ENCODE data around the gene TDP1. TPM values are rescaled to one million over a fixed set of nuclear protein-coding genes. Genes with fewer than 3 reads are reported as not detected.

The TDP1 gene
- total and polyA plus RNA-seq, 2 experiments from 2014 or later, result 12.1 to 19.4 TPM

DNA sequence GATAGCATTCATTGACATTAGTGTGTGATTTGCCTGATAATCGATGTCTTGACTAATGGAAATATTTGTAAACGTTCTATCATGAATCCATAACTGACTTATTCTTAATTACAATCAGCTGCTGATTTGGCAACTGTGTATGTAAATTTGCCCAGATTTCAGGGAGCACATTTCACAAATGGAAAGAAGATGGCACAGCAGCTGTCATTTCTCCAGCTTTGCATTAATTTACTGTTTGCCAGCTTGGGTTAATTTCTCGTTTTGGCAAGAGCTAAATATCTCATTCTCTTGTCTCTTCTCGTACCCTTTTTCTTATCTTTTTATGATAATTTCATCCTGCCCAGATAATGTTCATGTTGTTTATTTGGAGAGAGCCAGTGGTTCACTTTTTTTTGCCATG, 22.9 kb downstream of the TDP1 start:
- Histone ChIP-seq H3K4me2 (no peak overlapping the region), H3K4me3 (no peak overlapping the region), H3K36me3 (replicated peaks; ENCODE audit: insufficient read depth, low read depth) (no peaks in the 10 kb centered on the region), H3K27me3 (no peaks in the 10 kb centered on the region), H3K4me1 (ENCODE audit: insufficient read depth) (no peaks in the 10 kb centered on the region), H3K27ac (no peak overlapping the region), H3K9me3 (ENCODE audit: low read depth) (no peaks in the 10 kb centered on the region), H2AFZ (no peak overlapping the region), H3K9me2 (replicated peaks; ENCODE audit: insufficient read depth) (no peaks in the 10 kb centered on the region), H4K20me1 (ENCODE audit: insufficient read depth, poor library complexity, severe bottlenecking) (no peaks in the 10 kb centered on the region), H3K79me2 (no peaks in the 10 kb centered on the region)
- 91% methylated on average over 4 of the region's 4 CpGs for WGBS (ENCODE audit: low lambda C conversion rate, missing lambda C conversion rate)
- no peak for TF ChIP-seq EZH2 (IDR thresholded peaks at IDR 0.05; ENCODE audit: borderline replicate concordance)
- TF ChIP-seq, protein P1, sequence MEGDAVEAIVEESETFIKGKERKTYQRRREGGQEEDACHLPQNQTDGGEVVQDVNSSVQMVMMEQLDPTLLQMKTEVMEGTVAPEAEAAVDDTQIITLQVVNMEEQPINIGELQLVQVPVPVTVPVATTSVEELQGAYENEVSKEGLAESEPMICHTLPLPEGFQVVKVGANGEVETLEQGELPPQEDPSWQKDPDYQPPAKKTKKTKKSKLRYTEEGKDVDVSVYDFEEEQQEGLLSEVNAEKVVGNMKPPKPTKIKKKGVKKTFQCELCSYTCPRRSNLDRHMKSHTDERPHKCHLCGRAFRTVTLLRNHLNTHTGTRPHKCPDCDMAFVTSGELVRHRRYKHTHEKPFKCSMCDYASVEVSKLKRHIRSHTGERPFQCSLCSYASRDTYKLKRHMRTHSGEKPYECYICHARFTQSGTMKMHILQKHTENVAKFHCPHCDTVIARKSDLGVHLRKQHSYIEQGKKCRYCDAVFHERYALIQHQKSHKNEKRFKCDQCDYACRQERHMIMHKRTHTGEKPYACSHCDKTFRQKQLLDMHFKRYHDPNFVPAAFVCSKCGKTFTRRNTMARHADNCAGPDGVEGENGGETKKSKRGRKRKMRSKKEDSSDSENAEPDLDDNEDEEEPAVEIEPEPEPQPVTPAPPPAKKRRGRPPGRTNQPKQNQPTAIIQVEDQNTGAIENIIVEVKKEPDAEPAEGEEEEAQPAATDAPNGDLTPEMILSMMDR (IDR thresholded peaks at IDR 0.05; ENCODE audit: poor library complexity), result no peak
- DNase-seq (ENCODE audit: low spot score), result no peak

DNA sequence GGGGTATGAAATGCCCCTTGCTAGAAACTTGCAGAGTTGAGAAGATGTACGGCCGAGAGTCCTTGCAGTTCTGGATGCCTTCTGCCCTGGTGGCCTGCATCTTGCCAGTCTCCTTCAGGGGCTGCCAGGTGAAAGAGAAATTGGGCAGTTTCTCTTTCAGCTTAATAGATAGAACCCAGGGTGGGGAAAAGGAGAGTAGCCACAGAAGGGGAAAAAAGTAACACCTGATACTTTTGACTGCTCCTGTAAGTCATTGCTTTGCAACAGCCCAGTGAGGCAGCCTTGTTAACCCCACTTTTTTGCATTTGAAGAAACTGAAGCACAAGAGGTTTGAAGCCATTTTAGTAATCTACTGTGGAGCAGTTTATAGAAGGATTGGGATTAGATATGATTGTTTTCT, 27.6 kb downstream of the TDP1 start:
- no peak overlapping the region for H2AFZ ChIP-seq
- no peaks in the 10 kb centered on the region for H3K36me3 ChIP-seq (replicated peaks; ENCODE audit: insufficient read depth, low read depth)
- no peaks in the 10 kb centered on the region for H3K27me3 ChIP-seq
- H3K4me2 ChIP-seq, result no peak overlapping the region
- no peak overlapping the region for H3K27ac ChIP-seq
- no peaks in the 10 kb centered on the region for H3K4me1 ChIP-seq (ENCODE audit: insufficient read depth)
- no peak for DNase-seq (ENCODE audit: low spot score)
- H3K4me3 ChIP-seq, result no peak overlapping the region
- no peaks in the 10 kb centered on the region for H3K9me3 ChIP-seq (ENCODE audit: low read depth)
- H4K20me1 ChIP-seq (ENCODE audit: insufficient read depth, poor library complexity, severe bottlenecking), result no peaks in the 10 kb centered on the region
- no peaks in the 10 kb centered on the region for H3K9me2 ChIP-seq (replicated peaks; ENCODE audit: insufficient read depth)
- H3K79me2 ChIP-seq, result no peaks in the 10 kb centered on the region
- WGBS (ENCODE audit: low lambda C conversion rate, missing lambda C conversion rate), result 94% methylated on average over 2 of the region's 2 CpGs
- TF ChIP-seq EZH2phosphoT487 (IDR thresholded peaks at IDR 0.05; ENCODE audit: low read depth, severe bottlenecking, unreplicated experiment), result no peak
- TF ChIP-seq, protein P1 (IDR thresholded peaks at IDR 0.05; ENCODE audit: poor library complexity), result no peak

DNA sequence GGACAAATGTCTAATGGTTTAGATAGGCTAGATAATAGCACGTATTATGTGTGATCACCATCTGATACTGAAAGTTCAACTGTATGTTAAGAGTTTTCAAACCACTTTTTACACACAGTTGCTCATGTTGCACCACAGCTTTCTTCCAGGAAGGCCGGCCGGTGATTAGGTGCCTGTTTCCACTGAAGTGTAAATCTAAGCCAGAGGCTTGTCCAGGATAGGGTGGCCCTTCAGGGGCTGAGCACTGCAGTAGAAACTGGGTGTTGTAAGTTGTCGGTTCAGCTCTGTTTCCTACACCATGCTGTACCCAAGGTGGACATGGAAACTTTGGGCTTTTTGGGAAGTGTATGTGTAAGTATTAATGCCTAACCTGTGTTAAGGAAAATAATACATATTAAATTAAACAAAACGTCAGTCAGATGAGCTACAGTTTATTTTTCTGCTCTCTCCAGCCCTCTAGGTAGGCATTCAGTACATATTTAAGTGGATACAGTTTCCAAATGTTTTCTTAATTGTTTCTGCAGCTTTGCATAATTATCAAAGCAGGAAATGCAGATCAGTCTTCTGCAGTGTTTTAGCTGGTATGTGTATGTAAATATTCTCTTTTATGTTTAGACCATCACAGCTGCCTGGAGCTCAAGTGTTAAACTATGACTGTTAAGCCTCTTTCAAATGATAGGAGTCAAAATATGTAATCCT, 30.9 kb downstream of the TDP1 start:
- Histone ChIP-seq H4K20me1 (ENCODE audit: insufficient read depth, poor library complexity, severe bottlenecking) (no peaks in the 10 kb centered on the region), H3K27ac (no peak overlapping the region), H3K4me3 (no peak overlapping the region), H3K9me2 (replicated peaks; ENCODE audit: insufficient read depth) (no peaks in the 10 kb centered on the region), H2AFZ (no peak overlapping the region), H3K4me1 (ENCODE audit: insufficient read depth) (no peaks in the 10 kb centered on the region), H3K27me3 (no peaks in the 10 kb centered on the region), H3K4me2 (no peak overlapping the region), H3K79me2 (no peaks in the 10 kb centered on the region), H3K9me3 (ENCODE audit: low read depth) (no peaks in the 10 kb centered on the region), H3K36me3 (replicated peaks; ENCODE audit: insufficient read depth, low read depth) (no peaks in the 10 kb centered on the region)
- no peak for DNase-seq (ENCODE audit: low spot score)
- 82% methylated on average over 5 of the region's 5 CpGs for WGBS (ENCODE audit: low lambda C conversion rate, missing lambda C conversion rate)
- TF ChIP-seq, protein P1 (IDR thresholded peaks at IDR 0.05; ENCODE audit: poor library complexity), result no peak
- TF ChIP-seq EZH2 (IDR thresholded peaks at IDR 0.05; ENCODE audit: borderline replicate concordance) (no peak), EZH2phosphoT487 (IDR thresholded peaks at IDR 0.05; ENCODE audit: low read depth, severe bottlenecking, unreplicated experiment) (no peak)

DNA sequence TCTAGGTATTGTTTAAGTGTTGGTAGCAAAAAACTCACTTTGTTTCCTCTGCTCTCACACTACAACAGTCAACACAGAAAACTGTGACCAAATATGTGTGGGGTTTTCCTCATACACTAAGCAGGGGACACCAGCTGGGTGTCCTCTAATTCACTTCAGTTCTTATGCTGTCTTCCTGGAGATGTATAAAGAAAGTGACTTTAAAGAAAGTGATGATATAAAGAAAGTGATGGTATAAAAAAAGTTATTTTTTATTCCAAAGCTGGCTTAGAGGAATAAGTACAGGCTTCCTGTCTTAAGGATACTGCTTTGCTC, 31.4 kb downstream of the TDP1 start:
- H3K4me2 ChIP-seq, result no peak overlapping the region
- no peak for TF ChIP-seq EZH2 (IDR thresholded peaks at IDR 0.05; ENCODE audit: borderline replicate concordance)
- TF ChIP-seq, protein P1 (IDR thresholded peaks at IDR 0.05; ENCODE audit: poor library complexity), result no peak
- TF ChIP-seq EZH2phosphoT487 (IDR thresholded peaks at IDR 0.05; ENCODE audit: low read depth, severe bottlenecking, unreplicated experiment), result no peak
- no peaks in the 10 kb centered on the region for H3K27me3 ChIP-seq
- no peak overlapping the region for H3K4me3 ChIP-seq
- no peaks in the 10 kb centered on the region for H3K79me2 ChIP-seq
- no peak for DNase-seq (ENCODE audit: low spot score)
- H3K9me3 ChIP-seq (ENCODE audit: low read depth), result no peaks in the 10 kb centered on the region
- H3K27ac ChIP-seq, result no peak overlapping the region
- H4K20me1 ChIP-seq (ENCODE audit: insufficient read depth, poor library complexity, severe bottlenecking), result no peaks in the 10 kb centered on the region
- no peak overlapping the region for H2AFZ ChIP-seq
- H3K9me2 ChIP-seq (replicated peaks; ENCODE audit: insufficient read depth), result no peaks in the 10 kb centered on the region
- no peaks in the 10 kb centered on the region for H3K36me3 ChIP-seq (replicated peaks; ENCODE audit: insufficient read depth, low read depth)
- no peaks in the 10 kb centered on the region for H3K4me1 ChIP-seq (ENCODE audit: insufficient read depth)
